ENCODE data around the gene POTEI.
"Not testable (repeated sequence)": the region's sequence is repeated elsewhere in the genome, so short reads cannot be mapped to it uniquely, and the experiment has no call there.

POTEI gene

DNA sequence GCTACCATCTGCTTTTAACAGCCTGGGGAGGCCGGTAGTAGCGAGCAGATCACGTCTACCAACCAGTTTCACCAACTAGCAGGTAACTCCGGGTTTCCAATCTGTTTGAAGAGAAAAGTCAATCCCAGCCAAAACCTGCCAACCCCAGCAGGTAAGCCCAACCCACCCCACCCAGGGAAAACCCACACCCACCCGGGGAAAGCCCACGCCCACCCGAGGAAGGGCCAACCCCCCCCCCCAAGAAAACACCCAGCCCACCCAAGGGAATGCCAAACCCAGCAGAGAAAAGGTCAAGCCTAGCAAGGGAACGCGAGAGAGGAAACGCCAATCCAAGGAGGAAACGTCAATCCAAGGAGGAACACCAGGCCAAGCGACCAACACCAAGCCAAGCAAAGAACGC, at the start of gene POTEI:
Gene POTEI (minus strand): TSS at position 101 of the 400 bp plus-strand sequence. CDS start 93 bp downstream, at position 8.
- DNase-seq = not testable (repeated sequence)

GRCh38 chr2:130556441-130556840, 47.3 kb upstream of the POTEI start:
- not testable (repeated sequence) for DNase-seq

- not testable (repeated sequence) for DNase-seq
Measured at GRCh38 chr2:130554178-130554577, 45.0 kb upstream of the POTEI start.

DNA sequence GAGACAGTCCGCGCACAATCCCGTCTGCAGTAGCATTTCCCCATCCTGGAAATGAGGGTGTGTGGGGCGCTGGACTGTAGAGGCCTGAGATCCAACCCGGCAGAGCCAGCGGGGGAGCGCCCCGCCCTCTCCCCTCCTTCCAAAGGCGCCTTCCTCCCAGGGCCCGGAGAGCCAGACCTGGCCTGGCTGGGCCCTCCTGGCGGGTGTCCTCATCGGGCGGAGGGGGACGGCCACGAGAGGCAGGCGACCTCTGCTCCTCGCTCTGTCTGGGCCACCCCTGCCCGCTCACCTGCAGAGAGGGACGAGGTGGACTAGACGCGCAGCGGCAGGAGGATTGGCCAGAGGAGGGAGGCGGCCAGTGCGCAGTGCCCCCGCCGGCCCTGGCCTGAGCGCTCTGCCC, 40.3 kb upstream of the POTEI start:
- DNase-seq = not testable (repeated sequence)

DNA sequence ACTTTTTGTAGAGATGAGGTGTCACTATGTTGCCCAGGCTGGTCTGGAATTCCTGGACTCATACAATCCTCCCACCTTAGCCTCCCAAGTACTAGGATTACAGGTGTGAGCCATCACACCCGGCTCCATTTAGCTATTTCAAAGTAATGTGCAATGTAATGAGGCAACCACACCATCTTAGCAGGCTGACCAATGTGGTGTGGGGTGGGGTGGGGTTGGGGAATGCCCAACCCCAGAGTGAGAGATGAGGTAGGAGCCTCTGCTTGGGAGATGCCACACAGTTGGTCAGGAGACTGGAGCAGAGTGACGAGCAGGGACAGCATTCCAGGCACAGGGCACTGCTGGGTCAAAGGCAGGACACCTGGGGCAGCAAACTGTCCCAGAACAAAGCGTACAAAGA, 39.3 kb upstream of the POTEI start:
- not testable (repeated sequence) for DNase-seq

GRCh38 chr2:130544978-130545377, 35.9 kb upstream of the POTEI start:
- not testable (repeated sequence) for DNase-seq

GRCh38 chr2:130543785-130544528, 34.8 kb upstream of the POTEI start:
- DNase-seq = not testable (repeated sequence)

GRCh38 chr2:130542789-130543188, 33.7 kb upstream of the POTEI start:
- not testable (repeated sequence) for DNase-seq

- not testable (repeated sequence) for DNase-seq
Measured at GRCh38 chr2:130538271-130538670, 29.1 kb upstream of the POTEI start.

GRCh38 chr2:130536654-130537053, 27.5 kb upstream of the POTEI start:
- not testable (repeated sequence) for DNase-seq

DNA sequence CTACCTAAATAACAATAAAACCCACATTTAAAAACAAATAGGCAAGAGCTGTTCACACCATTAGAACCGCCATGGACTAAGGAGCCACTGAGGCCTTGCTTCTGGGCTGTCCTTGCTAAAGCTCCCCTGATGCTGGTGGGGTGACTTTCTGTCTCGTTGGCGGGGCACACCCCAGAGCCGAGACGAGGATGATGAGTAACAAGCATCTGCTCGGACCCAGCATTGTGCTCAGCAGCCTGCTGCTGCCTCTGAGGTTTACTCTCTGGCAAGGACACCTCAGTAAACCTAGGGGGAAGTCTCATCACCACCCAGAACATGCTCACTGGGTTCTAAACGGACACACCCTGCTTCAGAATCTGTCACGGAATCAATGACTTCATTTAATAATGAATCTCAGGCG, 22.5 kb upstream of the POTEI start:
- not testable (repeated sequence) for DNase-seq

GRCh38 chr2:130531225-130531624, 22.1 kb upstream of the POTEI start:
- DNase-seq = not testable (repeated sequence)

DNA sequence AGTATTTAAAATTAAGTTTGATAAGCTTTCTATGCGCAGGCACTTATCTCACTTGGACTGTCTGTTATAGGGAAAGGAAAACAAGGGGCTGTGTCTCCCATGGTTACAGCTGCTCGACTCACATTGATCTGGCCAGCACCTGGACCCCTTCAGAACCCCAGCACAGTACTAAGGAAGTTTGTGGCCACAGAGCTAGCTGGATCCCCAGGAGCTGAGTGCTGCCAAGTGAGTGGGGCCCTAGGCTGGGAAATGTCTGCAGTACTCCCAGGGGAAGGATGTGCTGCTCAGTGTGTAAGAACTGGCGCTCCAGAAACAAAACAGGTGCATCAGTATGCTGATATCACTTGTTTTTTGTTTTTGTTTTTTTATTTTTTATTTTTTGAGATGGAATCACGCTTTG, 21.1 kb upstream of the POTEI start:
- DNase-seq = not testable (repeated sequence)

DNA sequence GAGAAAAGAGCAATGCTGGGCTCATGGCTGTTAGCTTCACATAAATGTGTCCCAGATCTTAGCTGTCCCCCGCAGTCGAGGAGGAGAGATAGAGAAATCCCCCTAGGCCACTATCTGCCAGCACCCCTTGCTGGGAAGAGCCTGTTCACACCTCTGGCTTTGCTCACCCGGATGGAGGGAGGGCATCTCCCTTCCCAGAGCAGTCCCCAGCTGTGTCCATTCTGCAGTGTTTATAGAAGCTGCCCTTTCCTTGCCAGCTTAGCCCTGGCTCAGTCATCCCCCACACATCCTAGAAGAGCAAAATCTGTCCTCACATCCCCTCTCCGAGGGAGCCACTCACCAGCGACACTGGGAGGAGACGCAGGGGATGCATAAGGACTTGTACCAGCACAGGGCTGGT, 20.4 kb upstream of the POTEI start:
- DNase-seq = not testable (repeated sequence)

DNA sequence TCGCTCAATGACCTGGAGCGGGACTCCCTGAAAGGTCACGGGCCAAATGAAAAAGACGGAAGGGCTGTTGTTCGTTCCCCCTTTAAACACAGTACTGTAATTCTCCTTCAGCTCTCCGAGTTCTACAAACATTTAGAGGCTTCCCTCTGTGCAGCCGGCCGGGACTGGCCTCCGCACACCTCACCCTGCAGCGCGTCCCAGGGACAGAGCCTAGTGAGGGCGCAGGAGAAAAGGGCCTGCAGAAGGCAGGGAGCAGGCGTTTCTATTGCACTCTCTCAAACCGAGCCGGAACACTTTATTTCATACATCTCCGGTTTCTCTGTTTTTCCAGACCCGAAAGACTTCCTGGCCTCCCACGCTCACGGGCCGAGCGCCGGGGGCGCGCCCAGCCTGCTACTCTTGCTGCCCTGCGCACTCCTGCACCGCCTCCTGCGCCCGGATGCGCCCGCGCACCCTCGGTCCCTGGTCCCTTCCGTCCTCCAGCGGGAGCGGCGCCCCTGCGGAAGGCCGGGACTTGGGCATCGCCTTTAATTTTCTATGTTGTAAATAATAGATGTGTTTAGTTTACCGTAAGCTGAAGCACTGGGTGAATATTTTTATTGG, 18.3 kb upstream of the POTEI start:
- DNase-seq = not testable (repeated sequence)

DNA sequence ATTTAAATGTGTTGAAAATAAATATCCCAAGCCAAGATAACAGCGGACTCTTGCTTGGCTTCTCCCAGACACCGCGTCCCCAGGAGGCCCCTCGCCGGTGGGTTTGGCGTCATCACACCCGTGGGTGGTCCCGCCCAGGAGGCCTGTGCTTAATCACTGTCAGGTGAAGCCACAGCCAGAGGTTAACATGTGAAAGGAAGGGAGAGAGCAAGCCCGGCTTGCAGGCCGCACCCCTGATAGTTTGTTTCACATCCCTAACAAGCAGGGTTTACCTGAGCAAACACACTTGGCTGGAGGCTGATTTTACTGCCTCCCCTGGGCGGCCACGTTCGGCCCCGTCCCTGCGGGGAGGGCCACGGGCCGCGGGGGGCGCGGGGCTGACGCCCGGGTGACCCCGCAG, 13.3 kb upstream of the POTEI start:
- DNase-seq = not testable (repeated sequence)

GRCh38 chr2:130520992-130521391, 11.9 kb upstream of the POTEI start, which contains the start of gene CFC1B:
CFC1B (plus strand) TSS chr2:130521222; CDS start chr2:130521485, 263 bp downstream.
- DNase-seq = not testable (repeated sequence)

DNA sequence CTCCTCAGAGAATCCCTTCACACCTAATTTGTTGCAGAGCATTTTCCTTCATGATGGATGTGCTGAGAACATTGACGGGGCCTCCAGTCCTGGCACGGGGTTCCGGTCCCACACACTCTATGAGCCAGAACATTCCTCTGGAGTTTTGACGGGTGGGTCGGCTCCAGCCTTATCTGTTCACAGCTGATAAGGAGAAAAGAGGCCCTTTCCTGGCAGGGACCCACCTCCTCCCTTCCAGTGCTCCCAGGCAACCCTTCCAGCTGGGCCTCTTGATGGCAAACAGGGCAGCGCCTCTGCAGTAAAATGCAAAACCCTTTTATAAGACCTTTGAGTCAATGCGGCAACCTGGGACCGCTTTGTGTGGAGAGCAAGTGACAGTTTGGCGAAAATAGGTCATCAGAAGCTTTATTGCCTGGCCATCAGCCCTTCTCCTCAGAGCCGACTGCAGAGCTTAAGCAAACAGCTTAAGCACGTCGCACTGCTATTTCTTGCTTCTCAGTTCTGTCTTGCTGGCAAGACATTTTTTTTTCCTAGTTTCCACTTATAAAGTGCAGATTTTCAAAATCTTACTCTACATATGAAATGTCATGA, 9.5 kb upstream of the POTEI start:
- DNase-seq = not testable (repeated sequence)

DNA sequence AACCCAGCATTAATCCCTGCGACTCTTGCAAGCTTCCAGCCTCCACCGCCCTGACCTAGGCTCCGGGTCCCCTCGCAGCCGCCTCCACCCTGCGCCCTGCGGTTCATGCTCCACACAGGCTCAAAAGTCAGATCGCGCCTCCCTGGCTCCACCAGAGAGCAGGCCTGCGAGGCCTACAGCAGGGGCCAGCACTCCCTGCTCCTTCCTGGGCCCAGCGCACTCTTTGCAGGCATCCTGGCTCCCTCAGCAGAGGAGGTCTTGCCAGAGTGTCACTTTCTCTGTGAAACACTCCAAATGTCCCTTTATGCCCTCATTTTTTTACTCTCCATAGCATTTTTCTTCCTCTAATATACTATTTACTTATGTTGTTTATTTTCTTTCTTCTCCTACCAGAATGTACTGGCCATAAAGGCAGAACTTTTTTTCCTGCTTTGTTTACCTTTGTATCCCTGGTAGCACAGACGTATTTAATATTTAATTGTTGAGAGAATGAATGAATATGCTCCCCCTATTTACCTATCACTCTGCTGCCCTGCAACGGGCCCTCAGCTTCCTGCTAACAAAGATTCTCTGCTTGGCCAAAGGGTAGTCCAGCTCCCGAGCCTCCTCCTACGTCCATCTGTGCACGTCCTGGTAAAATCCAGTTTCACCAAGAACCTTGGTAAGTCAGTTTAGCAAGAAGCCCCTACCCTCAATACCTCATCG, 2.8 kb upstream of the POTEI start:
- DNase-seq = not testable (repeated sequence)

DNA sequence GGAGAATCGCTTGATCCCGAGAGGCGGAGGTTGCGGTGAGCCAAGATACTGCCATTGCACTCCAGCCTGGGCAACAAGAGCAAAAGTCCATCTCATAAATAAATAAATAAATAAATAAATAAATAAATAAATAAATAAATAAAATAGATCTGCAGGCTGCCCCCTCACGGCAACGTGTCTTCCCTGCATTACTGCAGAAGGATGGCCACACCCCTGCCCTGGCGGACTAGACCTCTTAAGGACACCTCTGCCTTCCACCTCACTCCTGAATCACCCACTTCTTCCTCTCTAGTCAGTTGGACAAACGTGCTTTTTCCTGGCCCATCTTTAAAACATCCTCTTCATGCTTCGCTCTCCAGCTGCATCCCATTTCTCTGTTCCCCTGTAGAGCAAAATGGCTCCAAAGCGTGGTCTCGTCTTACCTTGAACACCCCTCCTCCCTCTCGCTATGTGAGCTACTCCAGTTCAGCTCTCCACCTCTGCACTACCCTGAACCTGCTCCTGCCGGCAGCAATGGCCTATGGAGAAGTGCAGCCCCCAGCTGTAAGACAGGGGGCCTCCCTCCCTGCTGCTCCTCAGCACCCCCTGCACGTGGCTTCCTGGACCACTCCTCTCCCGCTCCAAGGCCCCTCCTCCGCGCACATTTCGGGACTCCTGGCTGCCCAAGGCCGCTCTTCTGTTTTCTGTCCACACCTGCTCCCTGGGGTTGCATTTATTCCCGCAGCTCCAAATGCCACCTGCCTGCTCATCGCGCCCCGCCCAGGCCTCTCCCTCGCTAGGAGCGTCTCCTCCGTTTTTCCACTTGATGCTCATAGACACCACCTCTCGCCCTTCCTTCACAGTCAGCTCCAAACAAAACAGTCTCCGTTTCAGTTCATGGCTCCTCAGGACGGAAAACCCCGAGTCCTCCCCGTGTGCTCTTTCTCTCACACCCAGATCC, 1.9 kb upstream of the POTEI start:
- not testable (repeated sequence) for DNase-seq

GRCh38 chr2:130491073-130491472, 18.1 kb downstream of the POTEI start:
- DNase-seq = not testable (repeated sequence)

- DNase-seq = not testable (repeated sequence)
Measured at GRCh38 chr2:130455413-130455812, 53.7 kb downstream of the POTEI start.
